ENCODE measurements around the gene FKBP1B. TPM values are rescaled to one million over a fixed set of nuclear protein-coding genes. Genes with fewer than 3 reads are reported as not detected.
"Not testable (repeated sequence)": the region's sequence is repeated elsewhere in the genome, so short reads cannot be mapped to it uniquely, and the experiment has no call there.

FKBP1B gene
- total RNA-seq, 1 donor from 2014 or later: 5.0 TPM

GRCh38 chr2:24100732-24101131, 51.2 kb downstream of the FKBP1B start:
- not testable (repeated sequence) for DNase-seq (ENCODE audit: low spot score)

GRCh38 chr2:24101992-24102391, 52.5 kb downstream of the FKBP1B start:
- no peak for DNase-seq (ENCODE audit: low spot score)

- DNase-seq (ENCODE audit: low spot score): no peak
Observed at GRCh38 chr2:24102677-24103076, 53.1 kb downstream of the FKBP1B start.

- DNase-seq (ENCODE audit: low spot score): no peak
Observed at GRCh38 chr2:24104110-24104650, 54.6 kb downstream of the FKBP1B start.

- DNase-seq (ENCODE audit: low spot score): no peak
Observed at GRCh38 chr2:24104906-24105305, 55.4 kb downstream of the FKBP1B start.

GRCh38 chr2:24105816-24106215, 56.3 kb downstream of the FKBP1B start:
- DNase-seq (ENCODE audit: low spot score): no peak

- DNase-seq (ENCODE audit: low spot score): no peak
Observed at GRCh38 chr2:24106786-24107185, 57.2 kb downstream of the FKBP1B start.

GRCh38 chr2:24107336-24107735, 57.8 kb downstream of the FKBP1B start:
- DNase-seq (ENCODE audit: low spot score): no peak

- DNase-seq (ENCODE audit: low spot score): not testable (repeated sequence)
Observed at GRCh38 chr2:24109431-24109830, 59.9 kb downstream of the FKBP1B start.

GRCh38 chr2:24110660-24111303, 61.2 kb downstream of the FKBP1B start:
- no peak for DNase-seq (ENCODE audit: low spot score)

- no peak for DNase-seq (ENCODE audit: low spot score)
Observed at GRCh38 chr2:24111407-24111901, 61.9 kb downstream of the FKBP1B start.

Other genes starting within 250 kb of the FKBP1B start
- gene ATAD2B, start 122.6 kb upstream of the FKBP1B start, total RNA-seq: 24.0 TPM
- gene UBXN2A, start 109.3 kb upstream of the FKBP1B start, total RNA-seq: 21.7 TPM
- gene MFSD2B, start 39.7 kb upstream of the FKBP1B start, total RNA-seq: not detected
- 7.2 TPM for gene WDCP, start 2.4 kb upstream of the FKBP1B start, total RNA-seq
- 59.3 TPM for gene SF3B6, start 26.6 kb downstream of the FKBP1B start, total RNA-seq
- gene TP53I3, start 35.1 kb downstream of the FKBP1B start, total RNA-seq: 12.0 TPM
- gene PFN4, start 73.6 kb downstream of the FKBP1B start, total RNA-seq: not detected
- gene FAM228B, start 73.7 kb downstream of the FKBP1B start, total RNA-seq: 27.4 TPM
- 3.2 TPM for gene FAM228A, start 125.3 kb downstream of the FKBP1B start, total RNA-seq

Measured in mesenteric fat pad (tissue), 1 donor.